ENCODE measurements around the gene DUSP7.

GRCh38 chr3:52049503-52049902 lies 6.9 kb downstream of the DUSP7 start:
- no peak for TF ChIP-seq BHLHE40 (IDR thresholded peaks at IDR 0.05; ENCODE audit: borderline replicate concordance)
- TF ChIP-seq SP1 (IDR thresholded peaks at IDR 0.05), result no peak
- no peak for TF ChIP-seq NFRKB (IDR thresholded peaks at IDR 0.05)
- no peak for TF ChIP-seq FOXK2 (IDR thresholded peaks at IDR 0.05)
- no peak for TF ChIP-seq L3MBTL2 (conservative IDR thresholded peaks at IDR 0.05)
- TF ChIP-seq FOXM1 (IDR thresholded peaks at IDR 0.05; ENCODE audit: borderline replicate concordance), result no peak
- TF ChIP-seq FOXA1 (IDR thresholded peaks at IDR 0.05), result no peak
- no peak for TF ChIP-seq HDGF (IDR thresholded peaks at IDR 0.05; ENCODE audit: borderline replicate concordance)
- no peak for TF ChIP-seq TARDBP (IDR thresholded peaks at IDR 0.05)
- TF ChIP-seq ZNF384 (IDR thresholded peaks at IDR 0.05), result no peak
- no peak for TF ChIP-seq ARNT (IDR thresholded peaks at IDR 0.05)
- no peak for TF ChIP-seq SUZ12 (IDR thresholded peaks at IDR 0.05)
